NB4 (cell line): ENCODE data around the gene ADGRL3.

Experiments used
- CTCF ChIP-seq: IDR thresholded peaks from one replicate; pipeline ENCODE4 v1.5.1; 2012; ENCODE audit warnings: low read depth, low read length
- MAX ChIP-seq: IDR thresholded peaks from 2 replicates; pipeline ENCODE4 v1.6.1; 2011; ENCODE audit warnings: low read depth, low read length
- MYC ChIP-seq: IDR thresholded peaks from 2 replicates; pipeline ENCODE4 v1.6.1; 2011; ENCODE audit warnings: low read depth, low read length
- POLR2A ChIP-seq: IDR thresholded peaks from 2 replicates; pipeline ENCODE4 v1.6.1; 2011; ENCODE audit warnings: mild to moderate bottlenecking; ENCODE audit not compliant: insufficient read length; ENCODE audit errors: extremely low read depth

- TF ChIP-seq MAX: no peak
- no peak for TF ChIP-seq CTCF
- TF ChIP-seq POLR2A: no peak
- TF ChIP-seq MYC: no peak
Measured at GRCh38 chr4:61192392-61192791, 7.7 kb upstream of the ADGRL3 start.
